Endodermal cell (in vitro differentiated cells): ENCODE measurements around the gene TOP2A. TPM values are rescaled to one million over a fixed set of nuclear protein-coding genes. Genes with fewer than 3 reads are reported as not detected.

Experiments used
- DNase-seq: peaks from one replicate; pipeline ENCODE4 v3.0.0-alpha.2; 2017
- H3K27ac ChIP-seq: 2 replicates; pipeline ENCODE4 v1.5.1; 2013; ENCODE audit warnings: mild to moderate bottlenecking, low read depth, low read length, moderate library complexity
- H3K27me3 ChIP-seq: 2 replicates; pipeline ENCODE4 v1.6.1; 2013; ENCODE audit warnings: mild to moderate bottlenecking, low read length, moderate library complexity; ENCODE audit not compliant: insufficient read depth, control insufficient read depth, poor library complexity, severe bottlenecking
- H3K36me3 ChIP-seq: 2 replicates; pipeline ENCODE4 v1.7.0; 2013; ENCODE audit warnings: mild to moderate bottlenecking, low read length, moderate library complexity; ENCODE audit not compliant: control insufficient read depth, insufficient read depth
- H3K4me1 ChIP-seq: one replicate; pipeline ENCODE4 v1.7.0; 2013; ENCODE audit warnings: low read length; ENCODE audit not compliant: control insufficient read depth, insufficient read depth
- H3K4me3 ChIP-seq: 2 replicates; pipeline ENCODE4 v1.5.1; 2013; ENCODE audit warnings: mild to moderate bottlenecking, low read length, moderate library complexity
- H3K9ac ChIP-seq: 2 replicates; pipeline ENCODE4 v1.6.1; 2013; ENCODE audit warnings: mild to moderate bottlenecking, low read length, moderate library complexity; ENCODE audit not compliant: poor library complexity, severe bottlenecking; ENCODE audit errors: extremely low read depth
- H3K9me3 ChIP-seq: 2 replicates; pipeline ENCODE4 v1.6.1; 2013; ENCODE audit warnings: mild to moderate bottlenecking, low read length, moderate library complexity; ENCODE audit not compliant: control insufficient read depth
- H3K27ac Mint-ChIP-seq: 2 replicates; pipeline ENCODE4 v1.8.0; 2020; ENCODE audit warnings: mixed read lengths
- H3K27me3 Mint-ChIP-seq: 2 replicates; pipeline ENCODE4 v1.8.0; 2021; ENCODE audit warnings: mild to moderate bottlenecking, mixed read lengths; ENCODE audit not compliant: insufficient read depth
- H3K36me3 Mint-ChIP-seq: 2 replicates; pipeline ENCODE4 v1.8.0; 2020; ENCODE audit warnings: low read depth, mixed read lengths
- H3K4me1 Mint-ChIP-seq: 2 replicates; pipeline ENCODE4 v1.8.0; 2020; ENCODE audit warnings: mixed read lengths
- H3K4me3 Mint-ChIP-seq: 2 replicates; pipeline ENCODE4 v1.8.0; 2020; ENCODE audit warnings: mild to moderate bottlenecking, moderate library complexity, mixed read lengths
- H3K9me3 Mint-ChIP-seq: 2 replicates; pipeline ENCODE4 v1.8.0; 2020; ENCODE audit warnings: mild to moderate bottlenecking, mixed read lengths
- WGBS, 2 experiments: methylation state at CpG; one replicate each; pipeline versions ENCODE4 v1.1.5 to v1.1.7; 2013; ENCODE audit warnings: missing lambda C conversion rate in 2 of 2, mixed read lengths in 1 of 2; ENCODE audit not compliant: insufficient coverage in 1 of 2, insufficient read length in 1 of 2; 5-methylcytosine and 5-hydroxymethylcytosine counted together
- total RNA-seq, 2 donors: library from RNA; stranded (reverse); fragmentation: NEBNext Ultra II Directional in 1 of 2; extraction: Animal tissue kit (Norgen Biotek cat#: 25700) in 1 of 2; gene quantifications; 2 replicates in 1 of 2; 3 replicates in 1 of 2; pipeline ENCODE4 v1.2.1, GENCODE V29; 2021
- TF ChIP-seq, protein P1 (sequence below): fragments of 200-600 bp; sonication (generic); conservative IDR thresholded peaks from 2 replicates; pipeline ENCODE4 v1.5.0; 2021; ENCODE audit warnings: antibody characterized with exemption, mild to moderate bottlenecking

Gene TOP2A
- total RNA-seq, 2 donors from 2014 or later = 173 to 246 TPM

DNA sequence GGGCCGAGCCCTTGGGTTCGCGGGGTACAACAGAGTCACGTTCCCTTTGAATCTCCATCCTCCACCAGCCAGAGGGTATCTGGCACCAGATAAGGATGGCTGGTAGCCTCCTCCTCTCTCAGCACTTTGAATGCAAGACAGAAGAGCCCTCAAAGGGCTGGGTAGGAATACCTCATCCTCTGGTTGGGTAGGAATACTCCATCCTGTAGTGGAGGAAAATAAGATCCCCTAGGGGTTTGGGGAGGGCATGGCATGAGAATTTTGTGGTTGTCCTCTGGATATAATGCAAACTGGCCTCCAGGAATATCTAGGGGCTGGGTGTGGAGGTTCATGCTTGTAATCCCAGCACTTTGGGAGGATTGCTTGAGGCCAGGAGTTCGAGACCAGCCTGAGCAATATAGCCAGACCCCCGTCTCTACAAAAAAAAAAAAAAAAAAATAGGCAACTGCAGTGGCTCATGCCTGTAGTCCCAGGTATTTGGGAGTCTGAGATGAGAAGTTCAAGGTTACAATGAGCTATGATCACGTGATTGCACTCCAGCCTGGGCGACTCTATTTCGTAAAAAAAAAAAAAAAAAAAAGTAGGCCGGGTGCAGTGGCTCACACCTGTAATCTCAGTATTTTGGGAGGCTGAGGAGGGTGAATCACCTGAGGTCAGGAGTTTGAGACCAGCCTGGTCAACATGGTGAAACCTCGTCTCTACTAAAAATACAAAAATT is 28.2 kb upstream of the TOP2A start:
- no peak overlapping the region for H3K4me3 ChIP-seq
- 93 to 97% methylated on average over 7 to 10 of the region's 11 CpGs for WGBS, 2 experiments
- DNase-seq = no peak
- H3K27ac Mint-ChIP-seq = no peak overlapping the region
- no peaks in the 10 kb centered on the region for H3K36me3 ChIP-seq
- peaks cover 4% of the 10 kb centered on the region for H3K4me1 ChIP-seq
- H3K4me3 Mint-ChIP-seq = peak overlapping the region; percentile 67
- H3K9ac ChIP-seq = no peak overlapping the region
- no peaks in the 10 kb centered on the region for H3K9me3 Mint-ChIP-seq
- H3K9me3 ChIP-seq = no peaks in the 10 kb centered on the region
- TF ChIP-seq, protein P1, sequence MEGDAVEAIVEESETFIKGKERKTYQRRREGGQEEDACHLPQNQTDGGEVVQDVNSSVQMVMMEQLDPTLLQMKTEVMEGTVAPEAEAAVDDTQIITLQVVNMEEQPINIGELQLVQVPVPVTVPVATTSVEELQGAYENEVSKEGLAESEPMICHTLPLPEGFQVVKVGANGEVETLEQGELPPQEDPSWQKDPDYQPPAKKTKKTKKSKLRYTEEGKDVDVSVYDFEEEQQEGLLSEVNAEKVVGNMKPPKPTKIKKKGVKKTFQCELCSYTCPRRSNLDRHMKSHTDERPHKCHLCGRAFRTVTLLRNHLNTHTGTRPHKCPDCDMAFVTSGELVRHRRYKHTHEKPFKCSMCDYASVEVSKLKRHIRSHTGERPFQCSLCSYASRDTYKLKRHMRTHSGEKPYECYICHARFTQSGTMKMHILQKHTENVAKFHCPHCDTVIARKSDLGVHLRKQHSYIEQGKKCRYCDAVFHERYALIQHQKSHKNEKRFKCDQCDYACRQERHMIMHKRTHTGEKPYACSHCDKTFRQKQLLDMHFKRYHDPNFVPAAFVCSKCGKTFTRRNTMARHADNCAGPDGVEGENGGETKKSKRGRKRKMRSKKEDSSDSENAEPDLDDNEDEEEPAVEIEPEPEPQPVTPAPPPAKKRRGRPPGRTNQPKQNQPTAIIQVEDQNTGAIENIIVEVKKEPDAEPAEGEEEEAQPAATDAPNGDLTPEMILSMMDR = peak; percentile 56
- peaks cover 27% of the 10 kb centered on the region for H3K4me1 Mint-ChIP-seq
- H3K36me3 Mint-ChIP-seq = no peaks in the 10 kb centered on the region
- peaks cover 4% of the 10 kb centered on the region for H3K27me3 ChIP-seq
- no peak overlapping the region for H3K27ac ChIP-seq
- H3K27me3 Mint-ChIP-seq = peaks cover 10% of the 10 kb centered on the region

DNA sequence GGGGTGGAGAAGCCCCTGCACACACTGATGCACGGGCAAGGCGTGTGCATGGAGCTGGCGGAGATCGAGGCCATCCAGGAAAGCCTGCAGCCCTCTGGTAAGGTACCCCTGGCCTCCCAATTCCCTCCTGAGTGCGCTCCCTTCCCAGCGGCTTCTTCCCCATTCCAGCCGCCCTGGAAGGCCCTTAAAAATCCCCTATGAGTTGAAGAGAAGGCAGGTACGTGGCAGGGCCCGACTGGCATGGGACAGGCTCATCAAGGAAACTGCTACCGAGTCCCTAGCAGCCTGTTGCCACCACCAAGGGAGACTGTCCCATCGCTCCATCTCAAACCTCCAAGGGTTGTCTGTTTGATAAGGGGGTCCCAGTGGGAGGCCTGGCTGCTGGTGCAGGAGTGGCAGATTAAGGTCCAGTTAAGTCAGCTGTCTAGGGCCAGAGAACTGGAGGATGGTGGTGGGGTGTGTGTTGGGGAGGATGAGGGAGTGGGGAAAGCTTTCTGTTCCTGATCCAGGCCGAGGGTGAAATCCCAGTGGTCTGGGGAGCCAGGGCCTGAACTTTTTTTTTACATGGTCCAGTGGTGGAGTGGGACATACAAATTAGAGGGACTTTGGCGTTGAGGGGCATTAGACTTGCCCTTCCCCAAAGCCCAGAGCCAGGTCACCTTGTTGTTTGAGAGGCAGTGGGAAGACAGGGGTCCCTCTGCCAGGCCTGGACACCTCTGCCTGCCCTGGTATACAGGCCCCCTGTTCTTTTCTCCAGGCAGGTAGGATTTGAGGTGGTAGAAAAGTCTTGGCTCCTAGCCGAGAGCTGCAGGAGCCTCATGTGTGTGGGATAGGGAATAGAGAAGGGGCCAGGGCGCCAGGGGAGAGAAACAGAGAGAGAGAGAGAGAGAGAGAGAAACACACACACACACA is 26.5 kb upstream of the TOP2A start:
- 19 to 21% methylated on average over 8 to 14 of the region's 15 CpGs for WGBS, 2 experiments
- Histone ChIP-seq H3K4me1 (peaks cover 4% of the 10 kb centered on the region), H3K27ac (no peak overlapping the region), H3K36me3 (no peaks in the 10 kb centered on the region), H3K9me3 (no peaks in the 10 kb centered on the region), H3K27me3 (peaks cover 4% of the 10 kb centered on the region), H3K9ac (no peak overlapping the region), H3K4me3 (peak overlapping the region; percentile 73)
- Mint-ChIP-seq H3K4me1 (peaks cover 27% of the 10 kb centered on the region), H3K9me3 (no peaks in the 10 kb centered on the region), H3K4me3 (peak overlapping the region; percentile 67), H3K27ac (no peak overlapping the region), H3K36me3 (no peaks in the 10 kb centered on the region), H3K27me3 (peaks cover 10% of the 10 kb centered on the region)
- TF ChIP-seq, protein P1 = peak; percentile 10
- peak; percentile 76 for DNase-seq

DNA sequence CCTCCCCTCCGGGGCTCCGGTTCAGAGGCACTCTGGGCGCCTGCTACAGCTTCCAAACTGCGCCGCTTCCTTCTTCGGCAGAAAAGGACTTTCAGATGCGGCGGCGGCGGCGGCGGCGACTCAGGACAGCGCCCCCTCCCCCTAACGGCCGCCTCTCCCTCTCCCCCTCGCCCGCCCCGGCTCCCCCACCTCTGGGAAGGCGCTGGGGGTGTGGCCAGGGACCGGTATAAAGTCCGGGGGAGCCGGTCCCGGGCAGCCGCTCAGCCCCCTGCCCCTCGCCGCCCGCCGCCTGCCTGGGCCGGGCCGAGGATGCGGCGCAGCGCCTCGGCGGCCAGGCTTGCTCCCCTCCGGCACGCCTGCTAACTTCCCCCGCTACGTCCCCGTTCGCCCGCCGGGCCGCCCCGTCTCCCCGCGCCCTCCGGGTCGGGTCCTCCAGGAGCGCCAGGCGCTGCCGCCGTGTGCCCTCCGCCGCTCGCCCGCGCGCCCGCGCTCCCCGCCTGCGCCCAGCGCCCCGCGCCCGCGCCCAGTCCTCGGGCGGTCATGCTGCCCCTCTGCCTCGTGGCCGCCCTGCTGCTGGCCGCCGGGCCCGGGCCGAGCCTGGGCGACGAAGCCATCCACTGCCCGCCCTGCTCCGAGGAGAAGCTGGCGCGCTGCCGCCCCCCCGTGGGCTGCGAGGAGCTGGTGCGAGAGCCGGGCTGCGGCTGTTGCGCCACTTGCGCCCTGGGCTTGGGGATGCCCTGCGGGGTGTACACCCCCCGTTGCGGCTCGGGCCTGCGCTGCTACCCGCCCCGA is 25.7 kb upstream of the TOP2A start, which contains the start of gene IGFBP4:
IGFBP4 (plus strand) TSS at position 255 of the 792 bp plus-strand sequence; CDS start at position 541, 286 bp downstream.
- Mint-ChIP-seq H3K36me3 (no peaks in the 10 kb centered on the region), H3K4me1 (peaks cover 22% of the 10 kb centered on the region), H3K9me3 (no peaks in the 10 kb centered on the region), H3K27ac (no peak within 1 kb of the TSS), H3K27me3 (peaks cover 10% of the 10 kb centered on the region), H3K4me3 (peak within 1 kb of the TSS; percentile 67)
- TF ChIP-seq, protein P1 = peak; percentile 44
- no peaks in the 10 kb centered on the region for H3K9me3 ChIP-seq
- peaks cover 4% of the 10 kb centered on the region for H3K27me3 ChIP-seq
- H3K36me3 ChIP-seq = no peaks in the 10 kb centered on the region
- H3K9ac ChIP-seq = peak within 1 kb of the TSS; percentile 34
- DNase-seq = peak; percentile 95
- WGBS, 2 experiments = 1% methylated on average over 37 to 98 of the region's 98 CpGs
- peaks cover 4% of the 10 kb centered on the region for H3K4me1 ChIP-seq
- H3K4me3 ChIP-seq = peak within 1 kb of the TSS; percentile 73
- H3K27ac ChIP-seq = no peak within 1 kb of the TSS
